Activated naive CD8-positive, alpha-beta T cell treated with anti-CD3 and anti-CD28 coated beads for 36 hours (primary cell): ENCODE results near the gene HERC3. TPM values are rescaled to one million over a fixed set of nuclear protein-coding genes. Genes with fewer than 3 reads are reported as not detected.

Experiments
- DNase-seq: peaks from one replicate; pipeline ENCODE4 v3.0.0; 2021
- H3K27ac Mint-ChIP-seq: one replicate; pipeline ENCODE4 v1.8.0; 2022; ENCODE audit warnings: mild to moderate bottlenecking, moderate library complexity, mixed read lengths
- H3K27me3 Mint-ChIP-seq: one replicate; pipeline ENCODE4 v1.8.0; 2022; ENCODE audit warnings: mild to moderate bottlenecking, mixed read lengths
- H3K36me3 Mint-ChIP-seq: one replicate; pipeline ENCODE4 v1.8.0; 2021; ENCODE audit warnings: mild to moderate bottlenecking, mixed read lengths
- H3K4me1 Mint-ChIP-seq: one replicate; pipeline ENCODE4 v1.8.0; 2021; ENCODE audit warnings: mixed read lengths
- H3K4me3 Mint-ChIP-seq: one replicate; pipeline ENCODE4 v1.8.0; 2022; ENCODE audit warnings: mild to moderate bottlenecking, moderate library complexity, mixed read lengths
- H3K9me3 Mint-ChIP-seq: one replicate; pipeline ENCODE4 v1.8.0; 2022; ENCODE audit warnings: mixed read lengths
- total RNA-seq, 2 experiments: library from RNA; stranded (reverse); gene quantifications; one replicate each; pipeline ENCODE4 v1.2.3, GENCODE V29; 2021

HERC3 gene
- total RNA-seq, 2 experiments from 2014 or later = 39.4 to 42.6 TPM

GRCh38 chr4:88731381-88731780 lies 139.1 kb downstream of the HERC3 start:
- H3K4me1 Mint-ChIP-seq = no peaks in the 10 kb centered on the region
- no peak overlapping the region for H3K27ac Mint-ChIP-seq
- no peaks in the 10 kb centered on the region for H3K9me3 Mint-ChIP-seq
- no peak overlapping the region for H3K4me3 Mint-ChIP-seq
- no peaks in the 10 kb centered on the region for H3K27me3 Mint-ChIP-seq
- no peak for DNase-seq
- H3K36me3 Mint-ChIP-seq = no peaks in the 10 kb centered on the region

GRCh38 chr4:88732714-88733368 lies 140.6 kb downstream of the HERC3 start:
- Mint-ChIP-seq H3K9me3 (no peaks in the 10 kb centered on the region), H3K27ac (no peak overlapping the region), H3K4me3 (no peak overlapping the region), H3K4me1 (peaks cover 8% of the 10 kb centered on the region), H3K27me3 (no peaks in the 10 kb centered on the region), H3K36me3 (no peaks in the 10 kb centered on the region)
- no peak for DNase-seq

DNA sequence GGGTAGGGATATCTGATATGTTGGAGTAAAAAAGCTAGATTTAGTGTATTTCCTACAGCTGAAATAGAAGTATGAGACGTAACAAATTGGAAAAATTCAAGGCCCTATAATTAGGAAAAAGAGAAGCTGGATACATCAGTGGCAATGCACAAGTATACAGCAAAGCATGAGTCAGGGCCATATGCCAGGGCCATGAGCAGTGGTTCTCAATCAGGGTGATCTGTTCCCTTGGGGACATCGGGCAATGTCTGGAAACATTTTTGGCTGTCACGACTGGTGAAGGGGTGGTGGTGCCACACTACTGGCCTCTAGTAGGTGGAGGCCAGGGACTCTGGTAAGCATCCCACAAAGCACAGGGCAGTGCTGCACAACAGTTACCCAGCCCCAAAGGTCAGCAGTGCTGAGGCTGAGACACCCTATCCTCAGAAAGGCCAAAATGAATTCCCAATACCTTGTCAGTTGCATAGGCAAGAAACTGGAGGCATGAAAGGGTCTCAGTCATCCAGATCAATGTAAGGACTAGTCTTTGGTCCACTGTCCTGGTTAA lies 142.2 kb downstream of the HERC3 start:
- Mint-ChIP-seq H3K4me3 (no peak overlapping the region), H3K27me3 (no peaks in the 10 kb centered on the region), H3K36me3 (no peaks in the 10 kb centered on the region), H3K9me3 (no peaks in the 10 kb centered on the region), H3K27ac (no peak overlapping the region), H3K4me1 (peaks cover 14% of the 10 kb centered on the region)
- no peak for DNase-seq

DNA sequence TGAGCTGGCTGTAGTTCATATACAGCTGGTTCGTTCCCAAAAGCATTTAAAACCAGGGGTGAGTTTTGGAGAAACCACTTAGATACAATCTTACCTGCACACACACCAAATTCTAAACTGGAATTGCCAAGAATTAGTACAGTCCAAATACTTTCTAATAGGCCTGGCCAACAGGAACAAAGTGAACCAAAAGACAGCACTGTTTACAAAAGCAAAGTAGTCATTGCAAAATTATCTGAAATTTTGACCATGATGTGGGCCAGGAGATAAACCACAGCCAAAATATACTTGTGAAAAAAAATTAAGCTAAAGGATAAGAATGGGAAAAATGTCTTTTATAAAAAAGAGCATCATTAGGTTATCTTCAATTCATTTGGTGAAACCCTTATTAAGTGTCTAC lies 143.3 kb downstream of the HERC3 start:
- Mint-ChIP-seq H3K4me3 (no peak overlapping the region), H3K36me3 (no peaks in the 10 kb centered on the region), H3K27me3 (no peaks in the 10 kb centered on the region), H3K4me1 (peaks cover 14% of the 10 kb centered on the region), H3K27ac (no peak overlapping the region), H3K9me3 (no peaks in the 10 kb centered on the region)
- DNase-seq = no peak

GRCh38 chr4:88736264-88736663 lies 144.0 kb downstream of the HERC3 start:
- Mint-ChIP-seq H3K36me3 (no peaks in the 10 kb centered on the region), H3K9me3 (no peaks in the 10 kb centered on the region), H3K4me3 (no peak overlapping the region), H3K4me1 (peaks cover 14% of the 10 kb centered on the region), H3K27me3 (no peaks in the 10 kb centered on the region), H3K27ac (no peak overlapping the region)
- no peak for DNase-seq

- Mint-ChIP-seq H3K4me1 (peaks cover 14% of the 10 kb centered on the region), H3K27me3 (no peaks in the 10 kb centered on the region), H3K27ac (no peak overlapping the region), H3K9me3 (no peaks in the 10 kb centered on the region), H3K4me3 (peak overlapping the region; percentile 64), H3K36me3 (no peaks in the 10 kb centered on the region)
- peak; percentile 20 for DNase-seq
Measured at GRCh38 chr4:88737307-88737941, 145.1 kb downstream of the HERC3 start.

DNA sequence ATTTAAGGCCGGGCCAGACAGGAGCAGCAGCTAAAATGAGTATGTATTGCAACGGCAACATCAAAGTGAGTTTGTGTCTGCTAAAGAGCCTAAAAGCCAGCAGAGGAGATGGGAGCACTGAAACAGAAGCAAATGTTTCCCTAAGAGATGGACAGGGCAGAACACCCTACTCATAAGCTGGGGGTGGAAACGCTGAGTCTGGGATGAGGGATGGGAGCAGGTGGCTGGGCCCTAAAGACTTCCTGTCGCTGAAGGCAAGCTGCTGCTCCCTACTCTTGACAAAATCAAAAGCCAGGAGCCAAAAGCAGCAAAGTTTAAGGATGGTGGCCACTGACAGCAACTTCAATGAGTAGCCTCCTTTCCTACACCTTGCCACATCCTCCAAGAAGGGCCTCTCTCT lies 145.9 kb downstream of the HERC3 start:
- Mint-ChIP-seq H3K27ac (no peak overlapping the region), H3K27me3 (no peaks in the 10 kb centered on the region), H3K36me3 (no peaks in the 10 kb centered on the region), H3K4me3 (no peak overlapping the region), H3K4me1 (peaks cover 14% of the 10 kb centered on the region), H3K9me3 (no peaks in the 10 kb centered on the region)
- DNase-seq = no peak

DNA sequence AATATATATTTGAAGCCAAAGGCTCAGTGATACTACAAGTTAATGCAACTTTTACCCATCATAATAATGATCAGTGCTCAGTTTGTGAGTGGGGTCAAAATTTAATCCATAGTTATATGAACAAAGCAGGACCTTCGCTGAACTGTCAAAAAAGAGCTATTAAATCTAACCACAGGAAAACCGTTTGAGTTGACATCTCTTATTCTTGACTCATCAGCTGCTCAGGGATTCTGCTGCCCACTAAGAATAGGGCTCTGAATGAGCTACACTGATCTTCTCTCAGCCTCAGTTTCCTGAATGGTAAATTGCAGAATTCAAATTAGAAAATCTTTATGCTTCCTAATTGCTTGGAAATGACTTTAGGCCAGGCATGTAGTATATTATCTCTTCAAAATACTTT lies 150.3 kb downstream of the HERC3 start:
- no peak overlapping the region for H3K27ac Mint-ChIP-seq
- H3K9me3 Mint-ChIP-seq = no peaks in the 10 kb centered on the region
- H3K36me3 Mint-ChIP-seq = no peaks in the 10 kb centered on the region
- H3K4me1 Mint-ChIP-seq = peaks cover 9% of the 10 kb centered on the region
- no peak overlapping the region for H3K4me3 Mint-ChIP-seq
- H3K27me3 Mint-ChIP-seq = no peaks in the 10 kb centered on the region
- no peak for DNase-seq

GRCh38 chr4:88743696-88744095 lies 151.4 kb downstream of the HERC3 start:
- Mint-ChIP-seq H3K4me1 (no peaks in the 10 kb centered on the region), H3K4me3 (no peak overlapping the region), H3K27ac (no peak overlapping the region), H3K9me3 (no peaks in the 10 kb centered on the region), H3K36me3 (no peaks in the 10 kb centered on the region), H3K27me3 (peaks cover 3% of the 10 kb centered on the region)
- no peak for DNase-seq

- Mint-ChIP-seq H3K9me3 (no peaks in the 10 kb centered on the region), H3K4me3 (no peak overlapping the region), H3K4me1 (no peaks in the 10 kb centered on the region), H3K27me3 (peaks cover 5% of the 10 kb centered on the region), H3K36me3 (peaks cover 2% of the 10 kb centered on the region), H3K27ac (no peak overlapping the region)
- DNase-seq = no peak
Measured at GRCh38 chr4:88744609-88745008, 152.3 kb downstream of the HERC3 start.

- no peak overlapping the region for H3K4me3 Mint-ChIP-seq
- DNase-seq = no peak
- no peak overlapping the region for H3K27ac Mint-ChIP-seq
- peaks cover 5% of the 10 kb centered on the region for H3K27me3 Mint-ChIP-seq
- H3K9me3 Mint-ChIP-seq = no peaks in the 10 kb centered on the region
- H3K36me3 Mint-ChIP-seq = peaks cover 2% of the 10 kb centered on the region
- no peaks in the 10 kb centered on the region for H3K4me1 Mint-ChIP-seq
Measured at GRCh38 chr4:88745175-88745574, 152.9 kb downstream of the HERC3 start.

- Mint-ChIP-seq H3K9me3 (no peaks in the 10 kb centered on the region), H3K27me3 (peaks cover 5% of the 10 kb centered on the region), H3K4me3 (no peak overlapping the region), H3K36me3 (peaks cover 2% of the 10 kb centered on the region), H3K4me1 (no peaks in the 10 kb centered on the region), H3K27ac (no peak overlapping the region)
- no peak for DNase-seq
Measured at GRCh38 chr4:88745581-88746163, 153.4 kb downstream of the HERC3 start.

DNA sequence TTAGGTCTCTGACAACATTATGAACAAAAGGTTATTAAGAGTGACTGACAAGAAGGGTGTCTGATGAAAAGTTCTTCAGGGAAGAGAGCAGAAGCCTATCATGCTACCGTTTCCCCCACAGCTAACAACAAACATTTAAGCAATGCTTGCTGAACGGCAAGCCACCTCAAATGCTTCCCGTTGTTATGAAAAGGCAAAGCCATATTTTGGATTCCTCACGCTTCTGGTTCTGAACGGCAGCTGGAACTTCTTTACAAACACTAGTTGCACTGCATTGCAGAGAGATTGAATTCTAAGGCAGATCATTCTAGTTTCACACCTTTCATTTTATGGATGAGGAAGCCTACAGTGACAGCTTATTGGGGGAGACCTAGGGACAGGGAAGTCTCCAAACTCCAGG lies 153.9 kb downstream of the HERC3 start:
- Mint-ChIP-seq H3K9me3 (no peaks in the 10 kb centered on the region), H3K4me1 (no peaks in the 10 kb centered on the region), H3K36me3 (peaks cover 2% of the 10 kb centered on the region), H3K27ac (no peak overlapping the region), H3K27me3 (peaks cover 5% of the 10 kb centered on the region), H3K4me3 (no peak overlapping the region)
- DNase-seq = no peak

DNA sequence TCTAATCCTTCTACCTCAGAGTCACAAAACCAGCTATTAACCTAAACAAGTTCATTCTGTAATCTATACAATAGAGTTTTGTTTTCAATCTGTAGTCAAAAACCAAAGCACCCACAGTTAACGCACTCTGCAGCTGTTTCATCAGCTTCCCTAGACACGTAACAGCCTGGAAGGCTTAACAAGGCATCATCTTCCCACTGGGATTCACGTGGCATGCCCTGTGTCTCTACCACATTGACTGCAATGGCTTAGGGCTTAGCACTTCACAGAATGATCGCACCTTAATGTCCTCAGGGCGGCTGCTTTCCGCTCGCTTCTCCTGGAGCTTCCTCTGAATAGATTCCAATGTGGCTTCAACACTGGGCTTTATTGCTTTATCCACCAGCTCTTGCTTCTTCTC lies 155.1 kb downstream of the HERC3 start:
- no peak for DNase-seq
- H3K36me3 Mint-ChIP-seq = peaks cover 2% of the 10 kb centered on the region
- H3K9me3 Mint-ChIP-seq = no peaks in the 10 kb centered on the region
- no peak overlapping the region for H3K4me3 Mint-ChIP-seq
- no peak overlapping the region for H3K27ac Mint-ChIP-seq
- H3K27me3 Mint-ChIP-seq = peaks cover 10% of the 10 kb centered on the region
- H3K4me1 Mint-ChIP-seq = no peaks in the 10 kb centered on the region

DNA sequence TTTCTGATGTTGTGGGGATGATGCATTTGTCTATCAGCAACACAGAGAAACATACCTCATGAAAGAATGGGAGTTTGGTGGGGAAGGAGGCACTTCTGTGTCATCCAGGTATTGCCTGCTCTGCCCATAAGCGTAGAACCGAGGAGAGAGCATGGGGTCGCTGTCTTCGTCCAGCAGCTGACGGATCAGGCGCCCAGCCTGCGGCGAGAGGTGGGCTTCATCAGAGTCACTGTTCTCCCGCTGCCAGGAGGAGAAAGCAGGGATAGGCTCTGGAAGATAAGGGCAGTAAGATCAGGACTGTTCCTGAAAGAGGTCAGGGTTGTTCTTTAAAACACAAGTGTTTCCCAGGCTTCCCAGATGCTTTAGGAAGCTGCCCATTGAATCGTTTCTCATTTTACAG lies 158.1 kb downstream of the HERC3 start:
- H3K9me3 Mint-ChIP-seq = no peaks in the 10 kb centered on the region
- H3K4me3 Mint-ChIP-seq = no peak overlapping the region
- H3K36me3 Mint-ChIP-seq = peaks cover 2% of the 10 kb centered on the region
- no peak overlapping the region for H3K27ac Mint-ChIP-seq
- no peaks in the 10 kb centered on the region for H3K4me1 Mint-ChIP-seq
- peaks cover 11% of the 10 kb centered on the region for H3K27me3 Mint-ChIP-seq
- DNase-seq = no peak
